ENCODE measurements around the gene SPG21. TPM values are rescaled to one million over a fixed set of nuclear protein-coding genes. Genes with fewer than 3 reads are reported as not detected.

The SPG21 gene
- total RNA-seq, 2 experiments from 2014 or later, result 59.0 to 65.5 TPM

DNA sequence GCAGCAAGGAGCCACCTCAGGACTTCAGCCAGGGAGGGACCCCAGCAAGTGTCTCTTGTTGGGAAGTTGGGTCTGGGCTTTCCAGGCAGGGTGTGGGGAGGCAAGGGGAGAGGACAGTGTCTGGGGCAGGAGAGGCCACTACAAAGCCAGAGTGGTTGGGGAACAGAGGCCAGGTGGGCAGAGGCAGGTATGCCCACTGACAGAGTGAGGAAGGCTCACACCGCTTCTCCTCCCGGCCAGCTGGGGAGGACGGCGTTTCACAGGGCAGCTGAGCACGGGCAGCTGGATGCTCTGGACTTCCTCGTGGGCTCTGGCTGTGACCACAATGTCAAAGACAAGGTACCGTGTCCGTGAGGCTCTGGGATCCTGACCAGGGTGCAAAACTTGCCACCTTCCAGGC lies 63.1 kb downstream of the SPG21 start:
- no peak overlapping the region for H3K27ac Mint-ChIP-seq
- ChIA-PET POLR2A (no interaction called here), CTCF (no interaction called here)
- H3K4me1 Mint-ChIP-seq, result peaks cover 23% of the 10 kb centered on the region
- H3K9me3 Mint-ChIP-seq, result no peaks in the 10 kb centered on the region
- no peaks in the 10 kb centered on the region for H3K27me3 Mint-ChIP-seq
- no peak overlapping the region for H3K4me3 Mint-ChIP-seq
- DNase-seq, result no peak
- no peaks in the 10 kb centered on the region for H3K36me3 Mint-ChIP-seq (ENCODE audit: low read depth)

DNA sequence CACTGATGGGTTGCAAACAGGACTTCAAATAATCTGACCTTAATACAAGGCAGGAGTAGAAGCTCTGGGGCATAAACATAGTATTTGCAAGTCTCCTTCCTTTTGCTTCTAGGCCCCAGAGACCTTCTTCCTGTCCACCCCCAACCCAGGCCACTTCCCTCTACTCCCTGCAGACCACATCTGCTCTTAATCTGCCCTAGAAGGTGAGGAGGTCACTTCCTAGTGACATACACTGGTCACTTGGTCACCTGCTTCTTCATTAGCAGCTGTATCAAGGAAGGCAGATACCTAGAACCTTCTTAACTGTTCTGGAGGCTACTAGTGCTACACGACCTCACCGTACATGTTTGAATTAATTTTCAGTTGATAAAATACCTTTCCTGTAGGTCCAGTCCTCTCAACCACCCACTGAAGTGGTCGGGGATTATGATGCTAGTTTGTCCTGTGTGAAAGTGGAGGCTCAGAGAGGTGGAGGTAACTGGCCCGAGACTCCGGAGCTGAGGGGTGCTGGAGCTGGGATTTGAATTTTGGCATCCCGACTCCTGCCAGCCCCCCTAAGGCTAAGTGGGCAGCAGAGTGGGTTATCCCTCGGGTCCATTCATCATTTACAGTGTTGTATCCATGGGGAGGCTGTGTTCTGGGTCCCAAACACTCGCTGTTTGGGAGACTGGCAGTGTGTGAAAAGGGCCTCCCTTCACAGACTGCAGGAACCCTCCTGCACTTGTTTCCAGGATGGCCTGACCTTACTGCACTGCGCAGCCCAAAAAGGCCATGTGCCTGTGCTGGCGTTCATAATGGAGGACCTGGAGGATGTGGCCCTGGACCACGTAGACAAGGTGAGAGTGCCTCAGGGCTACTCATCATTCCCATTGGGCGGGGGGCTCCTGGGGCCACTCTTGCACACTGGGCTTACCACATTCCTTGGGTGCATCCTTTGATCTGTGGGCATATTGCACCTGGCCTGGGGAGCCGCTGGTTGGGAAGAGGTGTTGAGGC lies 64.1 kb downstream of the SPG21 start:
- CTCF ChIA-PET, result no interaction called here
- no peaks in the 10 kb centered on the region for H3K9me3 Mint-ChIP-seq
- H3K27ac Mint-ChIP-seq, result no peak overlapping the region
- no peaks in the 10 kb centered on the region for H3K36me3 Mint-ChIP-seq (ENCODE audit: low read depth)
- H3K4me3 Mint-ChIP-seq, result no peak overlapping the region
- H3K27me3 Mint-ChIP-seq, result no peaks in the 10 kb centered on the region
- POLR2A ChIA-PET, result no interaction called here
- H3K4me1 Mint-ChIP-seq, result peaks cover 18% of the 10 kb centered on the region
- no peak for DNase-seq

DNA sequence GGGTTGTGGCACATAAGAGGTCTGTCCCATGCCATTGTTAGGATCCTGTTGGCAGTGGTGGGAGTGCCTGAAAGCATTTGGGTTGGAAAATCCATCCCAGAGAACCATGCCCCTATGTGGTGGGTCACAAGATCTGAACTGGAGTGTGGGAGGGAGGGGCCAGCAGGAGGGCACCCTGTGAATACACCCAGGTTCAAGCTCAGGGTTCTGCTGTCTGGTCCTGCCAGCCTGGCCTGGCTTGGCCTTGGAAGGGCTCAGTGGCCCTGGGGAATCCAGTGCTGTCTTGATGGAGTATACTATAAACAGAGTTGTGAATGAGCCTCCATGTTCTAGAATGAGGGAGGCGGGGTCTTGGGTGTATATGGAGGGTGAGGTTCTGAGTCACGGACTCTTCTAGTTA lies 66.2 kb downstream of the SPG21 start:
- Mint-ChIP-seq H3K36me3 (ENCODE audit: low read depth) (no peaks in the 10 kb centered on the region), H3K4me3 (no peak overlapping the region), H3K27me3 (no peaks in the 10 kb centered on the region), H3K4me1 (peaks cover 10% of the 10 kb centered on the region), H3K27ac (no peak overlapping the region), H3K9me3 (no peaks in the 10 kb centered on the region)
- ChIA-PET CTCF (no interaction called here), POLR2A (interaction anchor here (0.7 kb wide), 1 partner anchor 28 kb away, joined by 4 read pairs; no protein-coding TSS in a partner anchor)
- DNase-seq, result no peak

DNA sequence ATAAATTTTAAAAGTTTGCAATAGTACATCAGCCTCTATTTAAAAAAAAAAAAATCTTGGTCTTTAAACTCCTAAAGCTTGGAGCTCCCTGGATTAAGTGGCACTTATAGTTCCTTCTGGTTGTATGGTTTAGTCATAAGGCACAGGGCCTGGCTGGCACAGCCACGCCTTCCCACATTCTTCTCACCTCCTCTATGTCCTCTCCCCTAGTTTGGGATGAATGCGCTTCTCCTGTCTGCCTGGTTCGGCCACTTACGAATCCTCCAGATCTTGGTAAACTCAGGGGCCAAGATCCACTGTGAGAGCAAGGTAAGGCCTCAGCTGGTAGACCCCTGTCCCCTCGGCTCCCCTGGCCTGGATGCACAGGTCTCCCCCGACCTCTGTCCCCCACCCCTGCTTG lies 68.0 kb downstream of the SPG21 start:
- Mint-ChIP-seq H3K4me1 (peaks cover 2% of the 10 kb centered on the region), H3K36me3 (ENCODE audit: low read depth) (no peaks in the 10 kb centered on the region), H3K4me3 (no peak overlapping the region), H3K27ac (no peak overlapping the region), H3K27me3 (no peaks in the 10 kb centered on the region), H3K9me3 (no peaks in the 10 kb centered on the region)
- ChIA-PET CTCF (interaction anchor here (0.6 to 1.4 kb wide), 2 partner anchors 10 to 35 kb away, joined by 3 read pairs; partner anchors contain the start of gene ANKDD1A), POLR2A (no interaction called here)
- DNase-seq, result no peak

DNA sequence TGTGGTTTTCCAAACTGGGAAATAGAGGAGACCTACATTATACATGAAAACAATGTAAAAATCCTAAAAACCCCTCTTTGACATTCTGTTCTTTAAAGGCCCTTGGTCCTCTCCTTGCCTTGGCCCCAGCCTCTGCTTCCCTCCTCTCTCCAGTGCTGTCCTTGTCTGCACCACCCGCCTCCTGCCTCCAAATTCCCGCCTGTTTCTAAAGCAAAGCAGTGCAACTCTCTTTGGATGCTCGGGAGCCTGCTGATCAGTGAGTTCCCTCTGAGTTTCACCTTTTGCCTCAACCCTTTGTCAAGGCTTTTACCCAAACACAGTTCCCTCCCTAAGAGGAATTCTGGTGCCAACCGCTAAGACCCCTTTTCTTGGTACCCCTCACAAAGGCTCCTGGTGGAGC lies 70.0 kb downstream of the SPG21 start:
- DNase-seq, result no peak
- H3K9me3 Mint-ChIP-seq, result no peaks in the 10 kb centered on the region
- no peak overlapping the region for H3K27ac Mint-ChIP-seq
- no peaks in the 10 kb centered on the region for H3K27me3 Mint-ChIP-seq
- H3K4me1 Mint-ChIP-seq, result peaks cover 16% of the 10 kb centered on the region
- no peak overlapping the region for H3K4me3 Mint-ChIP-seq
- ChIA-PET CTCF (no interaction called here), POLR2A (no interaction called here)
- H3K36me3 Mint-ChIP-seq (ENCODE audit: low read depth), result no peaks in the 10 kb centered on the region

DNA sequence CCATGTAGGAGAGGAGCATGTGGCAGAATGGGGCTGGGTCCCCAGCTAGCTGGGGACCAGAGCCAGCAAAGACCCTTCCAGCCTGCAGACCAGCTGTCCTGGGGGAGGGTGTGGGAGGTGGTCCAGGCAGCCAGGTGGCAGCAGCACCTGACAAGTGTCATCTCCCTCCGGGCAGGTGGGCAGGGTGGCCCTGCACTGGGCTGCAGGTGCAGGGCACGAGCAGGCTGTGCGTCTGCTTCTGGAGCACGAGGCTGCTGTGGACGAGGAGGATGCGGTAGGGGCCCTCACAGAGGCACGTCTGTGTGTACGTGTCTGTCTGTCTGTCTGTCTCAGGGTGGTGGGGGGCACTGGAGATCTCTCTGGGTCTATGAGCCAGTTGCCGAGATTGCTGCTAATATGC lies 72.5 kb downstream of the SPG21 start:
- no peak overlapping the region for H3K4me3 Mint-ChIP-seq
- H3K36me3 Mint-ChIP-seq (ENCODE audit: low read depth), result no peaks in the 10 kb centered on the region
- H3K4me1 Mint-ChIP-seq, result peaks cover 25% of the 10 kb centered on the region
- ChIA-PET POLR2A (no interaction called here), CTCF (interaction anchor here (1.5 to 2.2 kb wide), 2 partner anchors 12 to 25 kb away, joined by 3 to 8 read pairs; no protein-coding TSS in a partner anchor)
- no peak overlapping the region for H3K27ac Mint-ChIP-seq
- no peak for DNase-seq
- no peaks in the 10 kb centered on the region for H3K9me3 Mint-ChIP-seq
- peaks cover 5% of the 10 kb centered on the region for H3K27me3 Mint-ChIP-seq

DNA sequence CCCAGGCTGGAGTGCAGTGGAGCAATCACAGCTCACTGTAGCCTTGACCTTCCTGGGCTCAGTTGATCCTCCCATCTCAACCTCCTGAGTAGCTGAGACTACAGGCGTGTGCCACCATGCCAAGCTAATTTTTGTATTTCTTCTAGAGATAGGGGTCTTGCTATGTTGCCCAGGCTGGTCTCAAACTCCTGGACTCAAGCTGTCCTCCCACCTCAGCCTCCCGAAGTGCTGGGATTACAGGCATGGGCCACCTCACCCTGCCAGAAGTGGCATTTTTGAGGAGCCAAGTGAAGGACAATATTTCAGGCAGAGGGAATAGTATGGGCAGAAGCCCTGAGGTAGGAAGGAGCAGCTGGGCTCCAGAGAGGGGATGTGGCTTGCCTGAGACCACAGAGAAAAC lies 73.3 kb downstream of the SPG21 start:
- Mint-ChIP-seq H3K9me3 (no peaks in the 10 kb centered on the region), H3K27ac (no peak overlapping the region), H3K4me3 (no peak overlapping the region), H3K4me1 (peaks cover 29% of the 10 kb centered on the region), H3K27me3 (peaks cover 8% of the 10 kb centered on the region), H3K36me3 (ENCODE audit: low read depth) (no peaks in the 10 kb centered on the region)
- no peak for DNase-seq
- ChIA-PET POLR2A (no interaction called here), CTCF (interaction anchor here (1.5 to 2.2 kb wide), 2 partner anchors 11 to 24 kb away, joined by 3 to 8 read pairs; no protein-coding TSS in a partner anchor)

DNA sequence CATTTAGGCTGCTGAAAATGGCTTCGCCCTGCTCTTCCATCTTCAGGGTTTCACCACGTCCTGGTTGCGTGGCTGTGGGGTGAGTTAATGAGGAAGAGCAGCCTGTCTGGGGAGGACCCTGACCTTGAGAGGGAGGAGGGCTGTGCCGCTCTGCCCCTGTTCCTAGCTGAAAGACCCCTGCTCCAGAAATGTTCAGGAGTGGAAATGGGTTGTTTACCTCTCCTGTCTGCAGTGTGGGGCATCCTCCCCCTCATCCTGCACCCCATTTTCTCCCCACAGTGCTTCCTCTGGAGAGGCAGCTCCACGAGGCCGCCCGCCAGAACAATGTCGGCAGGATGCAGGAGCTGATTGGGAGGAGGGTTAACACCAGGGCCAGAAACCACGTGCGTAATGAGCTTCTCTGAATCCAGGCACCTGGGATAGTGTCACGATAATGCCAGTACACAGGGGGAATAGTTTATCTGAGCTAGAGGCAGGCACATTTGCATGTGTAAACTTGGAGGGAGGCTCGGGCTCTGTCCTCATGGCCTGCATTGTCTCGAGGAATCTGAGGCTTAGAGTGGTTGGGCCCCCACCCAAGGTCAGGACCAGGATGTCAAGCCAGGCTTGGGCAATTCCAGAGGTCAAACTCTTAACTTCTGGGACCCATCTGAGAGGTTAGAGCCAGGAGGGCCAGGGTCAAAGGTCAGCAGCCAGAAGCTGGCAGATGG lies 74.0 kb downstream of the SPG21 start:
- no peak for DNase-seq
- Mint-ChIP-seq H3K36me3 (ENCODE audit: low read depth) (no peaks in the 10 kb centered on the region), H3K4me1 (peaks cover 34% of the 10 kb centered on the region), H3K27ac (no peak overlapping the region), H3K9me3 (no peaks in the 10 kb centered on the region), H3K27me3 (peaks cover 15% of the 10 kb centered on the region), H3K4me3 (no peak overlapping the region)
- ChIA-PET CTCF (interaction anchor here (0.9 to 2.2 kb wide), 3 partner anchors 10 to 80 kb away, joined by 3 to 8 read pairs (median 5); no protein-coding TSS in a partner anchor), POLR2A (interaction anchor here (0.5 kb wide), 1 partner anchor 13 kb away, joined by 3 read pairs; no protein-coding TSS in a partner anchor)

Other genes with a start within 250 kb of the SPG21 start
- under 1 TPM in 1 of 2 experiments, not detected in 1; 0.10 TPM for gene RBPMS2, start 214.3 kb downstream of the SPG21 start, total RNA-seq
- 10 to 100 TPM; 56.8 to 66.1 TPM for gene PIF1, start 164.3 kb downstream of the SPG21 start, total RNA-seq
- gene PLEKHO2, start 148.0 kb downstream of the SPG21 start, total RNA-seq, result 10 to 100 TPM; 25.4 to 27.6 TPM
- 1 to 10 TPM in 1 of 2 experiments, under 1 TPM in 1; 0.87 to 1.1 TPM for gene ANKDD1A, start 78.0 kb downstream of the SPG21 start, total RNA-seq
- gene MTFMT, start 39.7 kb upstream of the SPG21 start, total RNA-seq, result 10 to 100 TPM; 13.7 to 15.9 TPM
- gene SLC51B, start 55.5 kb upstream of the SPG21 start, total RNA-seq, result not detected
- not detected for gene RASL12, start 78.1 kb upstream of the SPG21 start, total RNA-seq
- not detected for gene KBTBD13, start 86.8 kb upstream of the SPG21 start, total RNA-seq
- 1 to 10 TPM; 3.8 to 5.3 TPM for gene UBAP1L, start 125.3 kb upstream of the SPG21 start, total RNA-seq
- gene PDCD7, start 143.9 kb upstream of the SPG21 start, total RNA-seq, result 10 to 100 TPM; 19.5 to 26.5 TPM
- gene CLPX, start 195.4 kb upstream of the SPG21 start, total RNA-seq, result 10 to 100 TPM; 44.9 to 47.3 TPM
- under 1 TPM; 0.04 to 0.12 TPM for gene CILP, start 221.6 kb upstream of the SPG21 start, total RNA-seq

All from activated CD4-positive, alpha-beta T cell treated with anti-CD3 and anti-CD28 coated beads, Interleukin-2, amount 10 ng/mL, durations not matched to agents 7 days and 5 days (primary cell).